ENCODE data around the gene SLC38A10. TPM values are rescaled to one million over a fixed set of nuclear protein-coding genes. Genes with fewer than 3 reads are reported as not detected.

SLC38A10 gene
- total and polyA plus RNA-seq, 7 experiments from 2014 or later, result 45.0 to 122 (median 84.8) TPM

GRCh38 chr17:81248649-81249048, 46.5 kb downstream of the SLC38A10 start:
- Mint-ChIP-seq H3K4me1 (peaks cover 6 to 8% (median 6%) of the 10 kb centered on the region in 7 donors), H3K36me3 (peaks cover 4 to 15% (median 6%) of the 10 kb centered on the region in 5 donors), H3K4me3 (no peak overlapping the region), H3K27ac (peak overlapping the region in 2 of 9 donors; percentile 33 to 60), H3K9me3 (peaks cover 0 to 4% (median 0%) of the 10 kb centered on the region in 11 donors), H3K27me3 (no peaks in the 10 kb centered on the region)
- ATAC-seq (no peak), DNase-seq (peak in 1 of 9 donors; percentile 5)
- intact Hi-C loops (cut with micrococcal nuclease), result no loop called here
- H3K27me3 ChIP-seq (ENCODE audit: control insufficient read depth in 2 of 2, insufficient read depth in 2 of 2, low read length in 2 of 2), result no peaks in the 10 kb centered on the region
- POLR2A ChIA-PET, result no interaction called here
- no peak overlapping the region for H3K4me3 ChIP-seq (ENCODE audit: low read length)
- CTCF ChIA-PET, result interaction anchor here (1.1 kb wide), 1 partner anchor 9 kb away, joined by 3 read pairs; the partner anchor contains the start of genes NDUFAF8 and TEPSIN
- H3K4me1 ChIP-seq (ENCODE audit: control insufficient read depth in 2 of 2, insufficient read depth in 2 of 2, low read length in 2 of 2), result no peaks in the 10 kb centered on the region
- H3K27ac ChIP-seq (ENCODE audit: low read depth, low read length), result no peak overlapping the region
- peaks cover 0 to 41% (median 7%) of the 10 kb centered on the region in 3 experiments for H3K36me3 ChIP-seq (ENCODE audit: control insufficient read depth in 2 of 3, insufficient read depth in 3 of 3, low read length in 3 of 3)
- no peaks in the 10 kb centered on the region for H3K9me3 ChIP-seq (ENCODE audit: control insufficient read depth in 2 of 3, low read length in 3 of 3)

DNA sequence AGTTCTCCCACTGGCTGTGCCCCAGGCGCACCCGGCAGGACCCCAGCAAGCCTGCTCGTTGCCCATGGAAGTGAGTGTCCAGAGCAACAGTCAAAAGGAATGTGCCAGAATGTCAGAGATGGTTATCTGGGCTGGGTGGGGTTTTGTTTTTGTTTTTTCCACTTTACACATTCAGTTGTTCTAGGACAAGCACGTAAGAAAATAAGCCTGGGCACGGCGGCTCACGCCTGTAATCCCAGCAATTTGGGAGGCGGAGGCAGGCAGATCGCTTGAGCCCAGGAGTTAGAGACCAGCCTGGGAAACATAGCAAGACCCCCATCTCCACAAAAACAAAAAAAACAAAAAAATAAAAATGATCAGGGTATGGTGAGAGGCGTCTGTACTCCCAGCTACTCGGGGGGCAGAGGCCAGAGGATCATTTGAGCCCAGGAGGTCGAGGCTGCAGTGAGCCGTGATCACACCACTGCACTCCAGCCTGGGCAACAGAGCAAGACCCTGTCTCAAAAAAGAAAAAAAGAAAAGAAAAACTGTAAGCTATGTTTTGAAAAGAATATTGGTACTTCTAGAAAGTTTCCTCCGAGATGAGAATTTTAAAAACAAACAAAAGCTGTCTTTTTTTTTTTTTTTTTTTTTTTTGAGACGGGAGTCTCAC, 47.6 kb downstream of the SLC38A10 start:
- no peaks in the 10 kb centered on the region for H3K27me3 ChIP-seq (ENCODE audit: control insufficient read depth in 2 of 2, insufficient read depth in 2 of 2, low read length in 2 of 2)
- Mint-ChIP-seq H3K27ac (no peak overlapping the region), H3K9me3 (peaks cover 0 to 2% (median 0%) of the 10 kb centered on the region in 11 donors), H3K27me3 (no peaks in the 10 kb centered on the region), H3K4me3 (no peak overlapping the region), H3K36me3 (peaks cover 0 to 11% (median 0%) of the 10 kb centered on the region in 5 donors), H3K4me1 (peaks cover 0 to 3% (median 0%) of the 10 kb centered on the region in 7 donors)
- H3K4me1 ChIP-seq (ENCODE audit: control insufficient read depth in 2 of 2, insufficient read depth in 2 of 2, low read length in 2 of 2), result no peaks in the 10 kb centered on the region
- DNase-seq (no peak), ATAC-seq (no peak)
- intact Hi-C loops (cut with micrococcal nuclease), result no loop called here
- no peak overlapping the region for H3K27ac ChIP-seq (ENCODE audit: low read depth, low read length)
- POLR2A ChIA-PET, result no interaction called here
- H3K9me3 ChIP-seq (ENCODE audit: control insufficient read depth in 2 of 3, low read length in 3 of 3), result no peaks in the 10 kb centered on the region
- CTCF ChIA-PET, result interaction anchor here (1.1 kb wide), 1 partner anchor 8 kb away, joined by 3 read pairs; the partner anchor contains the start of genes NDUFAF8 and TEPSIN
- no peak overlapping the region for H3K4me3 ChIP-seq (ENCODE audit: low read length)
- H3K36me3 ChIP-seq (ENCODE audit: control insufficient read depth in 2 of 3, insufficient read depth in 3 of 3, low read length in 3 of 3), result peaks cover 0 to 35% (median 5%) of the 10 kb centered on the region in 3 experiments

DNA sequence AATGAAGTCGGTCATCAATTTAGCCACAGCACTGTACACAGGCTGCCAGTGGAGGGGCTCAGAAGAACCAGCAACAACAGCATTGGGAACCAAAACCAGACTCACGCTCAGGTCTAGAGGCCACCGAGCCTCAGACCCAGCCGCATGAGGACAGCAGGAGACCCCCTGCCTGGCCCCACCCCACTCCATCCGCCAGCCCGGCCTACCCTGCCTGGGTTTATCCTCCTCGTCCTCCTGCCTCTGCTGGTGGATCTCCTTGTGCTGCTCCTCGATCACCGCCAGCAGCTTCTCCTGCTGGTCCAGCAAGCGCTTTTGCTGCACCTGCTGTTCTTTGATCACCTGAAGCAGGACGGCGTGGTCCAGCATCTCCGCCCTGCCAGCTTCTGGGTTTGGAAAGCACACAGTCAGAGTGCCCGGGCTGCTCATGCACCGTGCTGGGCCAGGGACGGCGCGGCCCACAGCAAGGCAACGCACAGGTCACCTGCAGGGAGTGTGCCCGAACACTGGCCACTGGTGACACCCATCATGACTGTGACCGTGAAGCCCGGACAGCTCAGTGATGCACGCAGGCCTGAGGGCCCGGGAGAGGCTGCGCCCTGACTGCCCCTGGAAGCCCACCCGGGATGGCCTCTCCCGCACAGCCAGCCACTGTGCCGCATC, 48.3 kb downstream of the SLC38A10 start:
- Histone ChIP-seq H3K9me3 (ENCODE audit: control insufficient read depth in 2 of 3, low read length in 3 of 3) (no peaks in the 10 kb centered on the region), H3K4me1 (ENCODE audit: control insufficient read depth in 2 of 2, insufficient read depth in 2 of 2, low read length in 2 of 2) (no peaks in the 10 kb centered on the region), H3K4me3 (ENCODE audit: low read length) (no peak overlapping the region), H3K36me3 (ENCODE audit: control insufficient read depth in 2 of 3, insufficient read depth in 3 of 3, low read length in 3 of 3) (peaks cover 0 to 29% (median 3%) of the 10 kb centered on the region in 3 experiments), H3K27me3 (ENCODE audit: control insufficient read depth in 2 of 2, insufficient read depth in 2 of 2, low read length in 2 of 2) (no peaks in the 10 kb centered on the region), H3K27ac (ENCODE audit: low read depth, low read length) (no peak overlapping the region)
- peaks cover 0 to 9% (median 0%) of the 10 kb centered on the region in 5 donors for H3K36me3 Mint-ChIP-seq
- H3K4me3 Mint-ChIP-seq, result no peak overlapping the region
- ATAC-seq (no peak), DNase-seq (peak in 1 of 9 donors; percentile 8)
- CTCF ChIA-PET, result no interaction called here
- H3K27me3 Mint-ChIP-seq, result no peaks in the 10 kb centered on the region
- H3K4me1 Mint-ChIP-seq, result peaks cover 0 to 8% (median under 1%) of the 10 kb centered on the region in 7 donors
- peaks cover 0 to 2% (median 0%) of the 10 kb centered on the region in 11 donors for H3K9me3 Mint-ChIP-seq
- intact Hi-C loops (cut with micrococcal nuclease), result no loop called here
- no peak overlapping the region for H3K27ac Mint-ChIP-seq
- POLR2A ChIA-PET, result no interaction called here

GRCh38 chr17:81246343-81246670, 48.8 kb downstream of the SLC38A10 start:
- no peak overlapping the region for H3K4me3 ChIP-seq (ENCODE audit: low read length)
- H3K27me3 Mint-ChIP-seq, result no peaks in the 10 kb centered on the region
- CTCF ChIA-PET, result no interaction called here

DNA sequence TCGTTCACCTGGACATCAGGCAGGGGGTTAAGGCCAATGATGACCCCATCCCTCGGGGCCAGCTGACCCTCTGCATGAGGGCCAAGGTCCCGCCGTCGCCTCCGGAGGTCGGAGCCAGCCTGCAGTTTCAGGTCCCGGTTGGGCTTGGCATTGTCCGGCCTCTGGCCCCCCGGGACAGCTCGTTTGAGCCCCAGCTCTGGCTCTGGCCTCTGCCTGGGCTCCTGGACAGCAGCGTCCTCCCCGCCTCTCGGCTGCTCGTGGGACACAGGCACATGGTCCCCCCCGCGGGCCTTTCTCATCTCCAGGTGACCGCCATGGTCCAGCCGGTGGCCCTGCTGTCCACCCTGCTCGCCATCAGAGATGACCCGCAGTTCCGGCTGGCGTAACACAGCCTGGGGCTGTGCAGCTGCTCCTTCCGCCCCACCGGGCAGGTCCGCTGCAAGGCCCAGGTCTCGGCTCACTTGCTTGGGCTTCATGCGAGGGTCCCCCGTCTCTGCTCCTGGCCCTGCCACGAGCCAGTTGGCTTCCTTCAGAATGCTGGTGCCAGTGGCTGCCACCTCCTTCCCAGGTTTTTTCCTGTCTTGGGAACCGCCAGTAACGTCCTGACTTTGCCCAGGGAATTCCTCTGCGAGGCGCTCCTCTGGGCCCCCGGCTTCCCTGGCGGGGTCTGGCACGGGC, 49.3 kb downstream of the SLC38A10 start:
- ChIA-PET POLR2A (no interaction called here), CTCF (no interaction called here)
- H3K27me3 Mint-ChIP-seq, result no peaks in the 10 kb centered on the region
- no peak overlapping the region for H3K4me3 Mint-ChIP-seq
- H3K27ac Mint-ChIP-seq, result no peak overlapping the region
- intact Hi-C loops (cut with micrococcal nuclease), result no loop called here
- H3K4me1 ChIP-seq (ENCODE audit: control insufficient read depth in 2 of 2, insufficient read depth in 2 of 2, low read length in 2 of 2), result peaks cover 0 to under 1% of the 10 kb centered on the region in 2 donors
- ATAC-seq (no peak), DNase-seq (peak in 1 of 9 donors; percentile 7)
- no peak overlapping the region for H3K4me3 ChIP-seq (ENCODE audit: low read length)
- H3K36me3 Mint-ChIP-seq, result peaks cover 0 to 9% (median 0%) of the 10 kb centered on the region in 5 donors
- peaks cover 0 to 27% (median 0%) of the 10 kb centered on the region in 3 experiments for H3K36me3 ChIP-seq (ENCODE audit: control insufficient read depth in 2 of 3, insufficient read depth in 3 of 3, low read length in 3 of 3)
- no peaks in the 10 kb centered on the region for H3K9me3 ChIP-seq (ENCODE audit: control insufficient read depth in 2 of 3, low read length in 3 of 3)
- H3K27ac ChIP-seq (ENCODE audit: low read depth, low read length), result no peak overlapping the region
- peaks cover 0 to 2% (median 0%) of the 10 kb centered on the region in 11 donors for H3K9me3 Mint-ChIP-seq
- H3K27me3 ChIP-seq (ENCODE audit: control insufficient read depth in 2 of 2, insufficient read depth in 2 of 2, low read length in 2 of 2), result no peaks in the 10 kb centered on the region
- peaks cover 0 to 14% (median 10%) of the 10 kb centered on the region in 7 donors for H3K4me1 Mint-ChIP-seq

More at GRCh38 chr17:81246343-81246670, 48.8 kb downstream of the SLC38A10 start:
- Mint-ChIP-seq H3K4me3 (no peak overlapping the region), H3K36me3 (peaks cover 0 to 9% (median 0%) of the 10 kb centered on the region in 5 donors), H3K9me3 (peaks cover 0 to 2% (median 0%) of the 10 kb centered on the region in 11 donors), H3K27ac (no peak overlapping the region), H3K4me1 (peaks cover 0 to 11% (median 5%) of the 10 kb centered on the region in 7 donors)
- no peaks in the 10 kb centered on the region for H3K9me3 ChIP-seq (ENCODE audit: control insufficient read depth in 2 of 3, low read length in 3 of 3)
- H3K27me3 ChIP-seq (ENCODE audit: control insufficient read depth in 2 of 2, insufficient read depth in 2 of 2, low read length in 2 of 2), result no peaks in the 10 kb centered on the region
- intact Hi-C loops (cut with micrococcal nuclease), result no loop called here
- POLR2A ChIA-PET, result no interaction called here
- no peaks in the 10 kb centered on the region for H3K4me1 ChIP-seq (ENCODE audit: control insufficient read depth in 2 of 2, insufficient read depth in 2 of 2, low read length in 2 of 2)
- no peak overlapping the region for H3K27ac ChIP-seq (ENCODE audit: low read depth, low read length)
- DNase-seq, result peak in 1 of 9 donors; percentile 5
- H3K36me3 ChIP-seq (ENCODE audit: control insufficient read depth in 2 of 3, insufficient read depth in 3 of 3, low read length in 3 of 3), result peaks cover 0 to 27% (median 0%) of the 10 kb centered on the region in 3 experiments
- ATAC-seq, result no peak

DNA sequence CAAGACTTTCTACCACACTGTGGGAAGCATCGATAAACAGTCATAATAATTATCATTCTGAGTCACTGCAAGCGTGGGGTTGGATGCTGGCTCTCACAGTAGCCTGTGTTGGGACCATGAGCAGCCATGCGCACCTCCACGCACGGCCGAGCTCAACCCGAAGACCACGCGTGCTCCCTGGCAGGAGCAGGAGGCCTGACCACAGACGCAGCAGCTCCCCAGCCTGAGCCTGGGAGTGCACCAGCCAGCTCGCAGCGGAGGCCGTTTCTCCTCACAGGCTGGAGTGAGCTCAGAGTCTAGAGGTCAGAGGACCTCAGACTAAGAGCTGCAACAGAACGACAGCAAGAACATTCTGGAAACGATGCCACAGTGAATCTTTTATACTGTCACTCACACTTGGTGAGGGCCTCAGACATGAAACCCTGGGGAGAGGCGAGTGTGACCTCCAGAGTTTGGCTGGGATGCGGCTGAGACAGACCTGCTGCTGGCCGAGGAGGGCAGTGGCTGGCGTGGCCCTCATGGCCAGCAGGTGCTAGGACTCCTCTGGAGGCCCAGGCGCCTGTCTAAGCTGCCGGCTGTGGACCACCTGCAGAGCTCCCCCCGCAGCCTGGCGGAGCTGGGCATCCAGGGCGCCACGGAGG, 50.0 kb downstream of the SLC38A10 start:
- Mint-ChIP-seq H3K27me3 (no peaks in the 10 kb centered on the region), H3K4me1 (peaks cover 0 to 17% (median 13%) of the 10 kb centered on the region in 7 donors), H3K36me3 (peaks cover 0 to 7% (median 0%) of the 10 kb centered on the region in 5 donors), H3K27ac (no peak overlapping the region), H3K9me3 (no peaks in the 10 kb centered on the region), H3K4me3 (no peak overlapping the region)
- ATAC-seq (no peak), DNase-seq (peak in 1 of 9 donors; percentile 0)
- Histone ChIP-seq H3K9me3 (ENCODE audit: control insufficient read depth in 2 of 3, low read length in 3 of 3) (no peaks in the 10 kb centered on the region), H3K27me3 (ENCODE audit: control insufficient read depth in 2 of 2, insufficient read depth in 2 of 2, low read length in 2 of 2) (no peaks in the 10 kb centered on the region), H3K36me3 (ENCODE audit: control insufficient read depth in 2 of 3, insufficient read depth in 3 of 3, low read length in 3 of 3) (peaks cover 0 to 22% (median 0%) of the 10 kb centered on the region in 3 experiments), H3K4me3 (ENCODE audit: low read length) (no peak overlapping the region), H3K4me1 (ENCODE audit: control insufficient read depth in 2 of 2, insufficient read depth in 2 of 2, low read length in 2 of 2) (peaks cover 2 to 7% of the 10 kb centered on the region in 2 donors), H3K27ac (ENCODE audit: low read depth, low read length) (no peak overlapping the region)
- ChIA-PET POLR2A (no interaction called here), CTCF (no interaction called here)
- intact Hi-C loops (cut with micrococcal nuclease), result no loop called here

All from naive thymus-derived CD4-positive, alpha-beta T cell (primary cell).